GM12878 (cell line): ENCODE results near the gene KTI12. TPM values are rescaled to one million over a fixed set of nuclear protein-coding genes. Genes with fewer than 3 reads are reported as not detected.

Experiments used
- ATAC-seq: fragments of 200-7000 bp; cut with Tn5 transposase; 3 replicates; pipeline ENCODE4 v1.9.1; 2020; ENCODE audit warnings: mild to moderate bottlenecking, moderate library complexity
- BruUV-seq: library from RNA; stranded (reverse); fragments of 400-500 nt; replicated peaks from 2 replicates; lab custom pipeline; 2021; lab: Mats Ljungman, UMichigan
- CTCF ChIA-PET: fragments of 300-600 bp; sonication (Branson Sonifier 250); formaldehyde crosslinking; extraction: SDS; loops from one replicate; lab custom pipeline; 2021; ENCODE audit warnings: inconsistent platforms; lab: Yijun Ruan, JAX
- POLR2A ChIA-PET: fragments of 350-600 bp; formaldehyde crosslinking; extraction: SDS; loops from one replicate; lab custom pipeline; 2021; ENCODE audit warnings: inconsistent platforms; lab: Charles Lee
- RAD21 ChIA-PET: fragments of 300-600 bp; sonication (Branson Sonifier 250); formaldehyde crosslinking; loops from one replicate; lab custom pipeline; 2023; ENCODE audit warnings: antibody characterized with exemption; ENCODE audit not compliant: unreplicated experiment; lab: Charles Lee
- SMC1A ChIA-PET: fragments of 300-600 bp; sonication (Branson Sonifier 250); formaldehyde crosslinking; loops from one replicate; lab custom pipeline; 2023; ENCODE audit not compliant: unreplicated experiment, uncharacterized antibody; lab: Charles Lee
- DNase-seq: peaks from one replicate; pipeline ENCODE4 v3.0.0-alpha.2; 2011; ENCODE audit warnings: low read depth, low spot score
- FAIRE-seq: peaks from 3 replicates; lab custom pipeline; 2011; peaks lifted over from hg19 to GRCh38; lab: Jason Lieb, UNC
- H2AFZ ChIP-seq: 2 replicates; pipeline ENCODE4 v1.6.0; 2011; ENCODE audit warnings: low read depth, low read length, control low read depth; ENCODE audit not compliant: control insufficient read depth
- H3K27ac ChIP-seq: 2 replicates; pipeline ENCODE4 v1.5.1; 2011; ENCODE audit warnings: control low read depth; ENCODE audit not compliant: control insufficient read depth, insufficient read depth
- H3K27me3 ChIP-seq, 2 experiments: replicated peaks in 1 of 2; 2 replicates each; pipeline versions ENCODE4 v1.6.0 to v1.6.1; 2011; ENCODE audit warnings: low read length in 1 of 2; ENCODE audit not compliant: control insufficient read depth in 2 of 2, insufficient read depth in 2 of 2
- H3K36me3 ChIP-seq, 2 experiments: 2 replicates each; pipeline ENCODE4 v1.5.1; 2011; ENCODE audit warnings: low read length in 1 of 2; ENCODE audit not compliant: control insufficient read depth in 2 of 2, insufficient read depth in 2 of 2
- H3K4me1 ChIP-seq: 2 replicates; pipeline ENCODE4 v1.6.1; 2011; ENCODE audit warnings: mild to moderate bottlenecking, low read length, moderate library complexity, mixed read lengths; ENCODE audit not compliant: control insufficient read depth, insufficient read depth
- H3K4me2 ChIP-seq: 2 replicates; pipeline ENCODE4 v1.6.0; 2011; ENCODE audit warnings: control low read depth; ENCODE audit not compliant: control insufficient read depth, insufficient read depth
- H3K4me3 ChIP-seq: fragments of 200-600 bp; sonication (generic); 2 replicates; pipeline ENCODE4 v1.5.1; 2016
- H3K79me2 ChIP-seq: 2 replicates; pipeline ENCODE4 v1.6.0; 2011; ENCODE audit warnings: low read length; ENCODE audit not compliant: control insufficient read depth, insufficient read depth
- H3K9ac ChIP-seq: 2 replicates; pipeline ENCODE4 v1.8.0; 2011; ENCODE audit warnings: low read length, control low read depth, mixed read lengths; ENCODE audit not compliant: control insufficient read depth, insufficient read depth
- H3K9me3 ChIP-seq: replicated peaks from 3 replicates; pipeline ENCODE4 v1.5.1; 2011; ENCODE audit warnings: mild to moderate bottlenecking, low read length; ENCODE audit not compliant: control insufficient read depth, insufficient read depth
- H4K20me1 ChIP-seq: 2 replicates; pipeline ENCODE4 v1.6.0; 2011; ENCODE audit not compliant: control insufficient read depth, insufficient read depth
- ASH2L ChIP-seq: fragments of 300-600, 200-600 bp; sonication (generic); IDR thresholded peaks from 2 replicates; pipeline ENCODE4 v1.6.1; 2017; ENCODE audit warnings: low read depth, mild to moderate bottlenecking, borderline replicate concordance
- ATF3 ChIP-seq: IDR thresholded peaks from 2 replicates; pipeline ENCODE4 v1.6.1; 2011; ENCODE audit warnings: low read depth, mild to moderate bottlenecking, low read length, moderate library complexity, borderline replicate concordance; ENCODE audit errors: extremely low read depth
- CBX3 ChIP-seq: fragments of 200-600 bp; sonication (generic); IDR thresholded peaks from 2 replicates; pipeline ENCODE4 v1.6.1; 2016; ENCODE audit warnings: low read depth, borderline replicate concordance
- CTCF ChIP-seq, 3 experiments: IDR thresholded peaks in 2 of 3; conservative IDR thresholded peaks in 1 of 3; 2 replicates each; pipeline ENCODE4 v1.5.1; 2011; ENCODE audit warnings: low read depth in 3 of 3, low read length in 3 of 3, mild to moderate bottlenecking in 3 of 3, control low read depth in 2 of 3, moderate library complexity in 2 of 3, inconsistent platforms in 1 of 3, mixed read lengths in 1 of 3; ENCODE audit not compliant: control insufficient read depth in 2 of 3, insufficient read depth in 1 of 3; ENCODE audit errors: extremely low read depth in 1 of 3
- GATAD2B ChIP-seq: fragments of 450-650 bp; conservative IDR thresholded peaks from 2 replicates; pipeline ENCODE4 v1.6.1; 2017; ENCODE audit warnings: low read depth, mild to moderate bottlenecking, moderate library complexity
- MLLT1 ChIP-seq: fragments of 450-650 bp; IDR thresholded peaks from 2 replicates; pipeline ENCODE4 v1.6.1; 2016; ENCODE audit warnings: mild to moderate bottlenecking
- NFYA ChIP-seq: IDR thresholded peaks from 2 replicates; pipeline ENCODE4 v1.6.1; 2011; ENCODE audit warnings: low read depth, mild to moderate bottlenecking, low read length, improper control_type of control experiment, borderline replicate concordance
- POU2F2 ChIP-seq: IDR thresholded peaks from 3 replicates; pipeline ENCODE4 v1.6.1; 2011; ENCODE audit warnings: low read depth, mild to moderate bottlenecking, low read length, borderline replicate concordance
- PRDM15 ChIP-seq: fragments of 450-650 bp; formaldehyde crosslinking; IDR thresholded peaks from 2 replicates; pipeline ENCODE4 v1.4.0; 2020; ENCODE audit warnings: mild to moderate bottlenecking, moderate library complexity
- RELA ChIP-seq: fragments of 450-650 bp; IDR thresholded peaks from 2 replicates; pipeline ENCODE4 v1.8.0; 2014; ENCODE audit warnings: borderline replicate concordance; ENCODE audit not compliant: partially characterized antibody
- SMAD1 ChIP-seq: fragments of 450-650 bp; IDR thresholded peaks from 2 replicates; pipeline ENCODE4 v1.6.1; 2018; ENCODE audit warnings: mild to moderate bottlenecking, low read depth; ENCODE audit not compliant: partially characterized antibody
- SP1 ChIP-seq: IDR thresholded peaks from one replicate; pipeline ENCODE4 v1.6.1; 2011; ENCODE audit warnings: low read depth, low read length
- USF2 ChIP-seq: IDR thresholded peaks from 2 replicates; pipeline ENCODE4 v1.6.1; 2011; ENCODE audit warnings: low read depth, low read length, improper control_type of control experiment, borderline replicate concordance
- WRNIP1 ChIP-seq: IDR thresholded peaks from 2 replicates; pipeline ENCODE4 v1.6.1; 2011; ENCODE audit warnings: low read depth, low read length, improper control_type of control experiment, borderline replicate concordance
- WGBS: methylation state at CpG from one replicate; pipeline ENCODE4 v1.1.6; 2016; ENCODE audit warnings: low lambda C conversion rate; ENCODE audit not compliant: insufficient replicate concordance, insufficient coverage; ENCODE audit errors: missing lambda C conversion rate; 5-methylcytosine and 5-hydroxymethylcytosine counted together
- in situ Hi-C: fragments of 300-500 bp; cut with MboI; formaldehyde crosslinking; loops from 9 replicates; pipeline ENCODE4 v1.14.3; 2018; ENCODE audit warnings: mixed read lengths
- intact Hi-C: fragments of 100-400 bp; cut with micrococcal nuclease; formaldehyde crosslinking; loops from one replicate; pipeline ENCODE4 v1.14.2; 2022; ENCODE audit not compliant: unreplicated experiment
- polyA plus RNA-seq, 11 experiments: library from polyadenylated mRNA; depleted of rRNA in 4 of 11; unstranded in 6 of 11; stranded (reverse) in 5 of 11; fragments of >200 nt; fragmentation: Nextera tagmentation in 4 of 11; fragmentation: Illumina TruSeq in 1 of 11; extraction: Ambion mirVana in 4 of 11; extraction: Trizol in 1 of 11; gene quantifications; 1 replicate in 1 of 11; 2 replicates in 10 of 11; pipeline versions ENCODE4 v1.2.1 to v1.2.3, GENCODE V29; 2011 to 2016; ENCODE audit warnings: inconsistent platforms in 2 of 11, missing spikeins in 2 of 11, low read depth in 1 of 11
- total RNA-seq, 4 experiments: library from RNA; depleted of rRNA in 3 of 4; stranded (reverse); fragments of >200 nt in 3 of 4; fragmentation: Illumina TruSeq in 1 of 4; extraction: Trizol in 1 of 4; gene quantifications; 2 replicates each; pipeline versions ENCODE4 v1.2.1 to v1.2.3, GENCODE V29; 2013 to 2021

KTI12 gene
- total and polyA plus RNA-seq, 10 of the 15 experiments (the other 5 are each of a cell fraction or from before 2014, with no cell fraction given): 2.7 to 32.4 (median 17.6) TPM

- TF ChIP-seq USF2: no peak
- no peak for TF ChIP-seq NFYA
Observed at GRCh38 chr1:52028328-52028727, 5.3 kb downstream of the KTI12 start (continued).

- Histone ChIP-seq H3K27me3 (no peaks in the 10 kb centered on the region), H2AFZ (no peak overlapping the region), H3K36me3 (peaks cover 2 to 20% of the 10 kb centered on the region in 2 experiments), H4K20me1 (no peaks in the 10 kb centered on the region), H3K4me3 (no peak overlapping the region), H3K4me2 (no peak overlapping the region), H3K9ac (no peak overlapping the region), H3K79me2 (peaks cover 14% of the 10 kb centered on the region), H3K4me1 (peaks cover 5% of the 10 kb centered on the region), H3K9me3 (no peaks in the 10 kb centered on the region), H3K27ac (no peak overlapping the region)
- WGBS: 100% methylated on average over 2 of the region's 2 CpGs
- in situ Hi-C loops (no loop called here), intact Hi-C loops (no loop called here)
- ATAC-seq (no peak), FAIRE-seq (no peak), DNase-seq (no peak)
- ChIA-PET CTCF (no interaction called here), SMC1A (no interaction called here), RAD21 (no interaction called here), POLR2A (interaction anchor here (0.7 kb wide), 1 partner anchor 9 kb away, joined by 6 read pairs; no protein-coding TSS in a partner anchor)
- no TSS peak for BruUV-seq
- no peak for TF ChIP-seq RELA
- no peak for TF ChIP-seq WRNIP1
- TF ChIP-seq POU2F2: no peak
- no peak for TF ChIP-seq CTCF (IDR thresholded peaks at IDR 0.05 in 2 of 3, conservative IDR thresholded peaks at IDR 0.05 in 1 of 3; ENCODE audit: control insufficient read depth in 2 of 3, extremely low read depth in 1 of 3, insufficient read depth in 1 of 3, low read depth in 3 of 3, low read length in 3 of 3)
- TF ChIP-seq GATAD2B: no peak
- TF ChIP-seq SMAD1: no peak
- no peak for TF ChIP-seq SP1
- no peak for TF ChIP-seq ASH2L
- TF ChIP-seq ATF3: no peak
- TF ChIP-seq MLLT1: no peak
- no peak for TF ChIP-seq PRDM15 (CRISPR knock-in tag)
- no peak for TF ChIP-seq CBX3
Observed at GRCh38 chr1:52026278-52026677, 7.3 kb downstream of the KTI12 start.
